ENCODE results near the gene MYO15B.

The MYO15B gene

DNA sequence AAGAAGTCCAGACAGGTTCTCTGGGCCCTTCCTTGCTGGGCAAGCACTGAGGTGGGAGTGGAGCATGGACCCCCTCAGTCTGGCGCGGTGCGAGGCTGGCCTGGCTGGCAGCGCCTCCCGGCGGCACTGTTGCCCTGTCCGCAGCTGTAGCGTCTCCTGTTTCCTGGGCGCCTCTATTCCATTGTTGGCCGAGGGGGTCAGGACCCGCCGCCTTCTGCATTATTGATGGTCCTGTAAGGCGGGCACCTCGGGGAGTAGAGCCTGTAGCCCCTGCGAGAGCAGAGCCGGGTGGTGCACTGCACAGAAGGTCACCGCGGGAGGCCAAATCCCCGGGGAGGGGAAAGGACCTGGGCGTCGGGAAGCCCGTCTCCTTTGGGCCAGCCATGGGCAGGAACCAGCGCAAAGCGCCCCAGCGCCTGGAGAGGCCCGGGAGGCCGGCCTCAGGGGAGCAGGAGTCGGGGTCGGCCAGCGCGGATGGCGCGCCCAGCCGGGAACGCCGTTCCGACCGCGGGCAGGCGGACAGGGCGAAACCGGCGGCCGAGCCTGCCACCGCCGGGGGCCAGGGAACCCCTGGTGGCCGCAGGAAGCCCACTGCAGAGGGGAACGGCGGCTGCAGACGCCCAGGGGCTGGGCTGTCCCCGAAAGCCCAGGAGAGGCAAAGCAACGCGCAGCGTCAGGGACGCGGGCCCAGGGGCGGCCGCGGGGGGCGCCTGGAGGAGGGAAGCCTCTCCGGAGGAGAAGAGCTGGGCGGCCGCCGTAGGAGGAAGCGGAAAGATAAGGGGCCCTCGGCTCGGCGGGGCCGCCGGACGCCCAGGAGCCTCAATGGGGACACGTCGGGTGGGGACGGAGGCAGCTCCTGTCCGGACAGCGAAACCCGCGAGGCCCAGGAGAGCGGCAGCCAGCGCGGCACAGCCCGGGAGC lies at the start of gene MYO15B:
MYO15B (plus strand) TSS at position 126 of the 921 bp plus-strand sequence; CDS start at position 384, 258 bp downstream.
- ATAC-seq (peak; percentile 57), DNase-seq (ENCODE audit: low spot score in 2 of 2) (peak; percentile 49 to 81)
- peak within 1 kb of the TSS; percentile 48 for H3K27ac Mint-ChIP-seq
- H3K4me3 Mint-ChIP-seq = peak within 1 kb of the TSS; percentile 68
- no peaks in the 10 kb centered on the region for H3K9me3 Mint-ChIP-seq
- no peaks in the 10 kb centered on the region for H3K36me3 Mint-ChIP-seq
- peaks cover 8% of the 10 kb centered on the region for H3K4me1 Mint-ChIP-seq

DNA sequence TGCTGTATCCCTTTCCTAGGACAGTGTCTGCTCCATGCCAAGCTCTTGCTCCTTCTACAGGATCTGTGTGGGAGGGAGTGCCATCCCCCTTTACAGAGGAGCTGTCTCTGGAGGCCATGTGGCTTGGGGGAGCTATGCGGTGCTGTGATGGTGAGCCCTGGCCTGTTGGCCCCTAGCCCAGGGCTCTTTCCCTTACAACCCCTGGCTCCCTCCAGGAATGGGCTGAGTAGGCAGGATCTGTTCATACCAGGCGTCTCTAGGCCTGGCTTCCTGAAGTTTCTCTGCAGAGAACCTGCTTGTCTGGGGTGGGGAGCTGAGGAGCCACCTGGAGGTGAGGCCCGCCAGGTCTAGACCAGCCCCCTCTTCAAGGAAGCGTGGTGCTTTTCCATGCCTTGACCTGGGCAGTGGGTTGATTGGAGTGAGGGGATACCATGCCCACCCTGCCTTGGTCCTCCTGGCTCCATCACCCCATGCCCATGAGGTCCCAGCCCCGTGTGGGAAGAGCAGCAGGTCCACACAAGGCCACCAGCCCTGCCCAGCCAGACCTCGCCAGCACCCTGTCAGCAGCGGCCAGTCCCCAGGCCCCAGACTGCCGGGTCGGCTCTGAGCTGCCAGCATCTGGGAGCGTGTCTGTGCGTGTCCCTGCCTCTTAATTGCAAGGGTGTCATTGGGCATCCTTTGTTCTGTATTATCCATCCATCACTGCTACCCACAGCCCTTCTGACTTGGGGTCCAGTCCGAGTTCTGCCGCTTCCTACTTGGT lies 47.5 kb upstream of the MYO15B start:
- Mint-ChIP-seq H3K4me3 (no peak overlapping the region), H3K9me3 (no peaks in the 10 kb centered on the region), H3K4me1 (peaks cover 36% of the 10 kb centered on the region), H3K36me3 (peaks cover 1% of the 10 kb centered on the region), H3K27ac (peak overlapping the region; percentile 77)
- DNase-seq (ENCODE audit: low spot score in 2 of 2) = no peak
- no peak for ATAC-seq

DNA sequence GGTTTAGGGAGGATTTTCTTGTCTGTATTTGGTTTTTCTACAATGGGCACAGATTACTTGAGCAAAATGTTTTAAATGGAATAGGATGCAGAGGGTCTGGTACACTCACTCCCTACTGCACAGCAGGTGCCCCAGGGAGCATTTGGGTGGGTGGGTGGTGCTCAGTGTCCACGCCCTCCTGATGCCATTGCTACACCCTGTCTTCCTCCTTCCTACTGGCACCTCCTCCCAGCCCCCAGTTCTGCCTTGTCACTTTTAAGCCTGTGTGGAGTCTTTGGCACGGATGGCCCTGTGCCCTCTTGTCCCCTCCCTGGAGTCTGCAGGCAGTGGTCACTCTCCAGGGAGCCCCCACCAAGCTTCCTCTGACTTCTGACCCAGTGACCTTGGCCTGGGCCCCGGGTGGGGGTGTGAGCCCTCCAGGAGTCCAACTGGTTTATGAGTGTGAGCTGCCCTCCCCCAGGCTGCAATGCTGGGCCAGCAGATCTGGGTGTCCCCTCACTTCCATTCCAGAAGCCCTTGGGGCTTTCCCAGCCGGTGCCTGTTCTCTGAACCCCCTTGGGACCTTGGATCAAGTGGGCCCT lies 46.6 kb upstream of the MYO15B start:
- Mint-ChIP-seq H3K4me1 (peaks cover 27% of the 10 kb centered on the region), H3K27ac (peak overlapping the region; percentile 77), H3K4me3 (no peak overlapping the region), H3K9me3 (no peaks in the 10 kb centered on the region), H3K36me3 (peaks cover under 1% of the 10 kb centered on the region)
- DNase-seq (ENCODE audit: low spot score in 2 of 2) = no peak
- no peak for ATAC-seq

DNA sequence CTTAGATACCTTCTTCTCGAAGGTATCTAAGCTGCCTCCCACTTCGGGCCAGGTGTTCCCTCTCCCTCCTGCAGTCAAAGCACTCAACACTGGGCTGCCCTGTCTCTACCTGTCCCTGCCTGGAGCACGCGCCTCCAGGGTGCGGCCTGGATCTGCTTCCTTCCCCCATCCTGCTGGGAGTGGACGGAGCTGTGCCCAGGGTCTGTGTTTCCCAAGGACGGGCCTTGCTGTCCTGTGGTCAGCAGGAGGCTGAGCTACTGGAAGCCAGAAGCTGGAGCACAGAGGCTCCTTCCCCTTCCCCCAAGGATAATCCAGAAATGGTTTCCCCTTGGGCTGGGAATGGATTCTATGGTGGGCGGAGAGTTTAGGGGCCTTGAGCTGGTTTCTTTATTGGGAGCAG lies 45.4 kb upstream of the MYO15B start:
- Mint-ChIP-seq H3K36me3 (peaks cover 4% of the 10 kb centered on the region), H3K27ac (no peak overlapping the region), H3K4me3 (no peak overlapping the region), H3K9me3 (no peaks in the 10 kb centered on the region), H3K4me1 (peaks cover 31% of the 10 kb centered on the region)
- DNase-seq (ENCODE audit: low spot score in 2 of 2) (no peak), ATAC-seq (no peak)

DNA sequence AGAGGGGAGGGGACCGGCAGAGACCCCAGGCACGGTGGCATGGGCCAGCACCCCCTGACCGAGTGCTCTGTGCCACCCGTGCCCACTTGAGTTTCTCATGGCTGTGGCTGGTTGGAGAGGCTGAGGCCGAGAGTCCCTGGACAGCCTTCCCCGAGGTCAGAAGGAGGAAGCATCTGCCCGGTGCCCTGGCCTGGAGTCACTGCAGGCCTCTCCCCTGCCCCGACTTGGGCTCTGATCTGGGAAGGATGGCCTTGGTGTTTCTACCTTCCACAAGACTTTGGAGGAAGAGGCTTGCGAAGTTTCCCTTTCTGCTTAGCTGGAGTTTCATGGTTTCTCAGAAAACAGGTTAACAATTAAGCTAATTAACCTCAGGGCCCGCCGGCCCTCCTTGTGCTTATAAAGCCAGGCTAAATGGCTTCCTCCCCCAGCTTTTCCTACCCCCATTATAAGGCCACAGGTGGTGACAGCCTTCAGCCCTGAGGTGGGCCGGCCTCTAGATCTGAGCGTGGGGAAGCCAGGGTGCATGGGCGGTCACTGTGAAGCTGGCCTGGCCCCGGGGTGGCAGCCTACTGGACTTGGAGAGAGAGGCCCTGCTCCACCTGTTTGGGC lies 44.8 kb upstream of the MYO15B start:
- ATAC-seq (no peak), DNase-seq (ENCODE audit: low spot score in 2 of 2) (no peak)
- no peak overlapping the region for H3K4me3 Mint-ChIP-seq
- H3K4me1 Mint-ChIP-seq = peaks cover 31% of the 10 kb centered on the region
- H3K36me3 Mint-ChIP-seq = peaks cover 4% of the 10 kb centered on the region
- H3K27ac Mint-ChIP-seq = no peak overlapping the region
- no peaks in the 10 kb centered on the region for H3K9me3 Mint-ChIP-seq

DNA sequence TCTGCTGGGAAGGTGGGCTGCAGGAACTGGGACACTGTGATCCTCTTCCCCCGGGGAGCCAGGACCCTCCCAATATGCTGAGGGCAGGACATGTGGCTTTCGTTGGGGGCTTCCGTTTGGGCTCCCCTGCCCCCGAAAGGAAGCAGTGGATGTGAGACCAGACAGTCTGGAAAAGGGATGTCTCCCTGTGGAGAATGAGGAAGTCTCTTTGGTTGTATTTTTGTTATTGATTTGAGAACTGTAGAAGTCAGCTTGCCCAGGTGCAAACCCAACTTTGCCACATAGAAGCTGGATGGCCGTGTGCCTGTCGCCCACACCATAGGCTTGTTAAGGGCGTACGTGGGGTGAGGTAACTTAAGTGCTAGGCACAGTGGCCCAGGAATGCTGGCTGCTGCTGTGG lies 43.4 kb upstream of the MYO15B start:
- no peaks in the 10 kb centered on the region for H3K9me3 Mint-ChIP-seq
- no peak overlapping the region for H3K4me3 Mint-ChIP-seq
- peaks cover 4% of the 10 kb centered on the region for H3K36me3 Mint-ChIP-seq
- no peak for ATAC-seq
- peaks cover 21% of the 10 kb centered on the region for H3K4me1 Mint-ChIP-seq
- no peak overlapping the region for H3K27ac Mint-ChIP-seq
- no peak for DNase-seq (ENCODE audit: low spot score in 2 of 2)

DNA sequence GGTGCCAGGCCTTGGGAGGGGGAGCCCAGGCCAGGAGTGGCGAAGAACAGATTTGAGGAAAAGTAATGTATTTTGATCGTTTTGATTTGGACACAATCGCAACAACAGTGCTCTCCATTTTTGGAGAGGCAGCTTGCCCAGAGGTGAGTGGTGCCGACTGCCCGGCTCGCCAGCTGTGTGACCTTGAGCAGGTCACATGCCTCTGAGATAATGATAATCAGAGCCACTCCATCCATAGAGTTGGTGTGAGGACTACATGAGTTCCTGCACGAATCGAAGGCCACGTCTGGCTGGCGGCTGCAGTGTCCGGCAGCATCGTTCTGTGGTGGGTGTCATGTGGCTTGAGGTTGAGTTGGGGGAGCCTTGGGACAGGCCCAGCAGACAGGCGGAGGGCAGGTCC lies 41.4 kb upstream of the MYO15B start:
- Mint-ChIP-seq H3K4me1 (peaks cover 14% of the 10 kb centered on the region), H3K27ac (no peak overlapping the region), H3K36me3 (peaks cover 4% of the 10 kb centered on the region), H3K4me3 (no peak overlapping the region), H3K9me3 (no peaks in the 10 kb centered on the region)
- ATAC-seq (no peak), DNase-seq (ENCODE audit: low spot score in 2 of 2) (no peak)

DNA sequence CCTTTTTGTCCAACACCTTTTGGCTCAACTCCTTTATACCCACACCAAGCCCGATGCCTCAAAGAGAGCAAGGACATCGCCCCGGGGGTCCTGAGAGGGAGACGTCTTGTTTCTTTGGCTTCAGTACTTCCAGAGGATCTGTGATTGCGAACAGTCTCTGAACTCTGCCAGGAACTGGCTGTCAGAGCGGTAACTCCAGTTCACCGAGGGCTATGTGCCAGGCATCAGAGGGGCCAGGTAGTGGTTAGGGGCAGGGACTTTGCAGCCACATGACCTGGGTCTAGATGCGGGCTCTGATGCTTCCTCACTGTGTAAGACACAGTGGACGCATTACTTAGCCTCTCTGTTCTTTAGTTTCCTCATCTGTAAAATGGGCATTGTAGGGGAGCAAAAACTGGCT lies 40.5 kb upstream of the MYO15B start:
- no peak overlapping the region for H3K27ac Mint-ChIP-seq
- peaks cover 4% of the 10 kb centered on the region for H3K36me3 Mint-ChIP-seq
- ATAC-seq = no peak
- no peaks in the 10 kb centered on the region for H3K9me3 Mint-ChIP-seq
- DNase-seq (ENCODE audit: low spot score in 2 of 2) = no peak
- H3K4me1 Mint-ChIP-seq = peaks cover 10% of the 10 kb centered on the region
- no peak overlapping the region for H3K4me3 Mint-ChIP-seq

DNA sequence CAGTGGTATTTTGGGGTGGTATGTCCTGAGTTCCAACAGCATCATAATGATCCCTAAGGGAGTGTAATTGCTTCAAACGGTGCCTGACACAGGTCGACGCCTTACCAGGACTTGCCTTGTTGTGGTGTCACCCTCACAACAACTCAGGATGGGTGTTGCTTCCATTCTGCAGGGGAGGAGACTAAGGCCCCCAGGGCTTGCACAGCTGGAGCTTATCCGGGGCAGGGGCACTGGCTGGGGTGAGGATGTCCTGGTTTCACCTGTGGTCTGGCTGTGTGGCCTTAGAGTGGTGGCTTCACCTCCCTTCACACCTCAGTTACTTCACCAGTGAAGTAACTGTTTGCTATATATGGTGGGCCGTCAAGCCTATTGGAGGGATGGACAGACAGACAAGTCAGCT lies 38.8 kb upstream of the MYO15B start:
- H3K4me3 Mint-ChIP-seq = no peak overlapping the region
- no peaks in the 10 kb centered on the region for H3K9me3 Mint-ChIP-seq
- DNase-seq (ENCODE audit: low spot score in 2 of 2) (no peak), ATAC-seq (peak; percentile 16)
- peaks cover 6% of the 10 kb centered on the region for H3K4me1 Mint-ChIP-seq
- no peak overlapping the region for H3K27ac Mint-ChIP-seq
- peaks cover 4% of the 10 kb centered on the region for H3K36me3 Mint-ChIP-seq

DNA sequence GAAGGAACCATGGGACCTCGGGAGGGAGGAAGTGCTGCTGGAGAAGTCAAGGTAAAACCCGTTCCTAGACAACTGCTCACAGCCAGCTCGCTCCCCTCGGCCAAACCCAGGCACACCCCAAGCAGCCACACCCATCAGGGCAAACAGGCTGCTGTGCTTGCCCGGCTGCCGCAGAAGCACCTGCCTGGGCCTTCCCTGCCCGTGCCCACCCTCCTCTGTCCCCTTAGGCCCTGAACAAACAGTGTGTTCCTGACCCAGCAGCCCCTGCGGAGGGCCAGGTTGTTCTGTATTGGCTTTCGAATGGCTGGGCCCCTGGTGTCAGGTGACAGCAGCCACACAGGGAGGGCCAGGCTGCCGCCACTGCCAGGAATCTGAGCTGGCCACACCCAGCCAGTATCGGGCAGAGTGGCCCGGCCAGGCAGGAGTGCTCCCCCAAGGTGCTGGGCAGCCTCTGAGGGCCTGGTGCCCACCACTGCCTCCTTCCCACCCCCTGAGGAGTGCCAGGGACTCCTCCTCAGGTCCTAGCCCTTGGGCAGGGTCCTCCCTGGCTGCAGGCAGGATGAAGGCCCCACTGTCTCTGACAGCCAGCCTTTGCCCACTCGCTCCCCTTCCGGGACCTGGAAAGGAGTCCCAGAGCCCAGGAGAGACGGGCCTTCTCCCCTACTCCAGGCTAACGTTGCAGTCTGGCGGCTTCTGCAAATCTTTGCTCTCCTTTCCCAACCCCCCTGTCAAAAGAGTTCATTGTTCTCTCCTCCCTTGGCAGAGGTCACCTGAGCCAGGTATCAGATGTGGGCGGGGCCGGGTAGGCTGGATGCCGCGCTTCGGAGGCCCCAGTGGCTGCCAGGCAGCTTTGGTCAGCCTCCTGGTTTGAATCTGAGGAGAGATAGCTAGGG lies 38.1 kb upstream of the MYO15B start:
- ATAC-seq = no peak
- no peak overlapping the region for H3K27ac Mint-ChIP-seq
- DNase-seq (ENCODE audit: low spot score in 2 of 2) = no peak
- H3K4me3 Mint-ChIP-seq = no peak overlapping the region
- H3K4me1 Mint-ChIP-seq = peaks cover 6% of the 10 kb centered on the region
- H3K9me3 Mint-ChIP-seq = no peaks in the 10 kb centered on the region
- peaks cover 4% of the 10 kb centered on the region for H3K36me3 Mint-ChIP-seq

DNA sequence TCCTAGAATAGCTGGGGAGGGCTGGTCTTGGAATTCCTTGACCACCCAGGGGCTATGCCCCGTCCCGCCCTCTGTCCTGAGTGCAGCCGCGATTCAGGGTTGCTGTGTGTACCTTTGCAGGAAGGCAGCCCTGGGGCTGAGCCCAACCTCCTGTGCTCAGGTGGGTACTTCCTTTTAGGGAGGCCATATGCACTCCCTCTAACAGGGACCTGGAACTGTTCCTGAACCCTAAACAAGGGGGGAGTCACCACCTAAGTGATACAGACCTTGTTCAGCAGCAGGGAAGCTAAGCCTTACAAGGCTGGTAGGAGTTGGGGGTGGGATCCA lies 37.5 kb upstream of the MYO15B start:
- no peak for ATAC-seq
- Mint-ChIP-seq H3K4me3 (no peak overlapping the region), H3K4me1 (peaks cover 6% of the 10 kb centered on the region), H3K9me3 (no peaks in the 10 kb centered on the region), H3K27ac (no peak overlapping the region), H3K36me3 (peaks cover 4% of the 10 kb centered on the region)
- DNase-seq (ENCODE audit: low spot score in 2 of 2) = no peak

DNA sequence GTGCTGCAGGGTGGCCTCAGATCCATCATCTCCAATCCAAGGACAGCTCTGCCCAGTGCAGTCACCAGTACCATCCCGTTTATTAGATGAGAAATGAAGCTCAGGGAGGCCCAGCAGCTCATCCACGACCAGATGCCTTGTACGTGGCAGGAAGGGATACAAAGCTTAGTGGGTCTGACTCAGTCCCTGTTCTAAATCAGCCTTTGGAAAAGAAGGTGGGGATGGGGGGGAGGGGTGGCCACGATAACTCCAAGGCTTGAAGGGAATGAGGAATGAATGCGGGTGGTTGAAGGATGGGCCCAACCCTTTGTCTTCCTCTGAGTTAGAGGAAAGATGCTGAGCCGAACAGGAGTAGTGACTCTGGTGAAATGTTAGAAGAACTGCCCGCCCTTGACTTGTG lies 36.3 kb upstream of the MYO15B start:
- ATAC-seq = no peak
- H3K9me3 Mint-ChIP-seq = no peaks in the 10 kb centered on the region
- no peak for DNase-seq (ENCODE audit: low spot score in 2 of 2)
- no peak overlapping the region for H3K4me3 Mint-ChIP-seq
- H3K36me3 Mint-ChIP-seq = peaks cover 1% of the 10 kb centered on the region
- H3K4me1 Mint-ChIP-seq = peaks cover 3% of the 10 kb centered on the region
- H3K27ac Mint-ChIP-seq = peak overlapping the region; percentile 10

DNA sequence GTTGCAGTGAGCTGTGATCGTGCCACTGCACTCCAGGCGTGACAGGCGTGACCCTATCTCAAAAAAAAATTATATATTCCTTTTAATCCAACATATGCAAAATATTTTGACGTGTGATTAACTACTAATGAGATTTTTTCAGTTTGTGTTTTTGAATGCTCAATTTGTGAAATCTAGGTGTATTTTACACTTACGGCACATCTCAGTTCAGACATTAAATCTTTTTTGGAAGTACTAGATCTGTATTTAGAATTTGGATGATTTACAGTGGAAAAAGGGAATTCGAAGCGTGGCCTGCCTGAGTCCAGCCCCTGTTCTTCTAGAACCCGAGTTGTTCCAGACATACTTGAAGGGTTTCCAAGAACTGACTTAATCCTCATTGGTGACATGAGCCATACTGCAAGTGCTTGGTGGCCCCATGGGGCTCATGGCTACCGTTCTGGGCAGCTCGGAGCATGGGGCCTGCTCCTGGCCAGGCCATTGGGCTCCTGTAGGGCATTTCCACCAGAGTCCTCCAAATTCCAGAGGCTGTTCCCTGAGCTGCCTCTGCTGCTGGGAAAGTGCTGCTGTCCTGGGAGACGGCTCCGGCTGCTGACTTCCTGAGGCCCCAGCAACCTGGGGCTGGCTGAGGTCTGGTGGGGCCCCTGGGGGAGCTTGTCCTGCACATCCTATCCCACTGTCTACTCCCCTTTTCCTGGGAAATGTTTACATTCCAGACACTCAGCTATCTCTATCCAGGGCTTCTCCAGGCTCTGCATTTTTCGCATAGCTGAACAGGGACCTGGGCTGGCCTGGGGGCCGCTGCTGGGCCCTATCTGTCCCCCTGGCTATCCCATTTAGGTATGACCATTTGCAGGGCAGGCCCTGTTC lies 34.9 kb upstream of the MYO15B start:
- Mint-ChIP-seq H3K9me3 (no peaks in the 10 kb centered on the region), H3K4me3 (no peak overlapping the region), H3K4me1 (no peaks in the 10 kb centered on the region), H3K36me3 (no peaks in the 10 kb centered on the region), H3K27ac (no peak overlapping the region)
- ATAC-seq = no peak
- no peak for DNase-seq (ENCODE audit: low spot score in 2 of 2)

Data from stimulated activated effector memory CD8-positive, alpha-beta T cell treated with anti-CD3 and anti-CD28 coated beads, Interleukin-12 subunit alpha, Interleukin-12 subunit beta, amount 100 ng/mL, for 72 hours (primary cell).